ENCODE data around the gene DNAJC17.

The DNAJC17 gene

DNA sequence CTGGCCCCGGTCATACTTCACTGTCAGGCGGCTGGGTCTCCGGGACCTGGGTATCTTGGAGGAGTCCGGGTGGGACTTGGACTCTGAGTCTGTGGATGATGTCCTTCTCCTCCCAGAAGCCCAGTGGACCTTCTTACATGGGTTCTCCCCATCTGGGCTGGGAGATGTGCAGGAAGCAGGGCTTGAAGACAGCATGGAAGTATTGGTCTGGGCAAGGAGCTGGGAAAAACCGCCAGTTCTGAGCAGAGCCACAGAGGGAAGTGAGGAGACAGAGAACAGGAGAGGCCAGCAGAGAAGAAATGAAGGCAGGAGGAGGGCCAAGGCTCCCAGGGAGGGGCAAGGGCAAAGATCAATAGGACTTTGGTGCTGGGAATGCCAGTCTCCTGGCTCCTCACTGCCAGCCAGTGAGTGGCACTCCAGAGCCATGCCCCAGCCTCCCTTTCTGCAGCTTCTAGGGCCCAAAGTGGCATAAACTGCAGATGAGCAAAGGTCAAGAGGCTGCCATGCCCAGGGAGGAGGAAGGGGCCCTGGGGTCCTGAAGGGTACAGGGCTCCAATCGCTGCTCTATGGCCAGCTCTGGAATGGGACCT lies 21.3 kb upstream of the DNAJC17 start, which contains the start of gene PPP1R14D:
Gene PPP1R14D (minus strand): TSS at position 262 of the 590 bp plus-strand sequence. CDS start 67 bp downstream, at position 195.
- Histone ChIP-seq H3K4me1 (ENCODE audit: control insufficient read depth, low read depth, low read length) (no peaks in the 10 kb centered on the region), H3K27ac (ENCODE audit: low read length) (no peak within 1 kb of the TSS), H3K4me3 (ENCODE audit: low read length) (no peak within 1 kb of the TSS), H3K9ac (ENCODE audit: low read length) (no peak within 1 kb of the TSS), H3K27me3 (ENCODE audit: control insufficient read depth, insufficient read depth, low read length) (no peaks in the 10 kb centered on the region), H3K36me3 (ENCODE audit: control insufficient read depth, low read depth, low read length) (no peaks in the 10 kb centered on the region), H3K9me3 (ENCODE audit: control insufficient read depth, low read depth, low read length) (no peaks in the 10 kb centered on the region)

GRCh38 chr15:40826423-40827075 lies 19.3 kb upstream of the DNAJC17 start:
- Histone ChIP-seq H3K9ac (ENCODE audit: low read length) (no peak overlapping the region), H3K4me3 (ENCODE audit: low read length) (no peak overlapping the region), H3K27ac (ENCODE audit: low read length) (no peak overlapping the region), H3K36me3 (ENCODE audit: control insufficient read depth, low read depth, low read length) (no peaks in the 10 kb centered on the region), H3K27me3 (ENCODE audit: control insufficient read depth, insufficient read depth, low read length) (no peaks in the 10 kb centered on the region), H3K4me1 (ENCODE audit: control insufficient read depth, low read depth, low read length) (no peaks in the 10 kb centered on the region), H3K9me3 (ENCODE audit: control insufficient read depth, low read depth, low read length) (no peaks in the 10 kb centered on the region)

- Histone ChIP-seq H3K9ac (ENCODE audit: low read length) (no peak overlapping the region), H3K27ac (ENCODE audit: low read length) (no peak overlapping the region), H3K36me3 (ENCODE audit: control insufficient read depth, low read depth, low read length) (no peaks in the 10 kb centered on the region), H3K27me3 (ENCODE audit: control insufficient read depth, insufficient read depth, low read length) (no peaks in the 10 kb centered on the region), H3K4me3 (ENCODE audit: low read length) (no peak overlapping the region), H3K9me3 (ENCODE audit: control insufficient read depth, low read depth, low read length) (no peaks in the 10 kb centered on the region), H3K4me1 (ENCODE audit: control insufficient read depth, low read depth, low read length) (no peaks in the 10 kb centered on the region)
These were observed 18.6 kb upstream of the DNAJC17 start for GRCh38 chr15:40825661-40826422.

DNA sequence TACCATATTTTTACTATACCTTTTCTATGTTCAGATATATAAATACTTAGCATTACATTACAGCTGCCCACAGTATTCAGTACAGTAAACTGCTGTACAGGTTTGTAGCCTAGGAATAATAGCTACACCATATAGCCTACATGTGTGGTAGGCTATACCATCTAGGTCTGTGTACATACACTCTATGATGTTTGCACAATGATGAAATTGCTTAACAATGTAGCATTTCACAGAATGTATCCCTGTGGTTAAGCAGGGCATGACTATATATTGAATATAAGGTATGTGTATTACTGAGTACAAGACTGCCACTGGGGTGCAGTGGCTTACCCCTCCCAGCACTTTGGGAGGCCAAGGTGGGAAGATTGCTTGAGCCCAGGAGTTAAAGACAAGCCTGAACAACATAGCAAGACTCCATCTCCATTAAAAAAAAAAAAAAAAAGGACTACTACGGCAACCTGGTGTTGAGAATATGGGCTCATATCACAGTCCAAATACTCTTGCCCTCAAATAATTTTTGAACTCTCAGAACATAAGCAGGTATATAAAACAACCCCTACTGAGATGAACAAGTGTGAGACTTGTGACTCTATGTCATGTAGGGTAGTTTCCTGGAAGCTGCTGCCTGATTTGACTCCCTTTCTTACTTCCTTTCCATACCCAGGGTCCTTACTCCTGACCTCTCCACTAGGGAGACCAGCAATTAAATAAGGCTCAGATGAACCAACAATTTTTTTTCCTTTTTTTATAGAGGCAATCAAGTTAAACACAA lies 16.5 kb upstream of the DNAJC17 start:
- H3K9me3 ChIP-seq (ENCODE audit: control insufficient read depth, low read depth, low read length): no peaks in the 10 kb centered on the region
- H3K27me3 ChIP-seq (ENCODE audit: control insufficient read depth, insufficient read depth, low read length): no peaks in the 10 kb centered on the region
- H3K27ac ChIP-seq (ENCODE audit: low read length): no peak overlapping the region
- H3K4me3 ChIP-seq (ENCODE audit: low read length): no peak overlapping the region
- H3K9ac ChIP-seq (ENCODE audit: low read length): no peak overlapping the region
- no peaks in the 10 kb centered on the region for H3K4me1 ChIP-seq (ENCODE audit: control insufficient read depth, low read depth, low read length)
- no peaks in the 10 kb centered on the region for H3K36me3 ChIP-seq (ENCODE audit: control insufficient read depth, low read depth, low read length)

DNA sequence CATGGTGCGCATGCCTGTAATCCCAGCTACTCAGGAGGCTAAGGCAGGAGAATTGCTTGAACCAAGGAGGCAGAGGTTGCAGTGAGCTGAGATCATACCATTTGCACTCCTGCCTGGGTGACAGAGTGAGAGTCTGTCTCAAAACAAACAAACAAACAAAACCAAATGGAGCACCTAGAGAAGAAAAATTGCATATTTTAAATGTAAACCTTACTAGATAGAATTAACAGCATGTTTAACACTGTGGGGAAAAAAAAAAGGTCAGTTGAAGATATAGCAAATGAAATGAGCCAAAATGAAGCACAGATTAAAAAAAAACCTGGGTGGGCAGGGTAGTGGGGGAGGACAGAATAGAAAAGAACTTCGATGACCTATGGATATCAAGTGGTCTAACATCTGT lies 13.9 kb upstream of the DNAJC17 start:
- no peaks in the 10 kb centered on the region for H3K4me1 ChIP-seq (ENCODE audit: control insufficient read depth, low read depth, low read length)
- H3K4me3 ChIP-seq (ENCODE audit: low read length): no peak overlapping the region
- no peak overlapping the region for H3K9ac ChIP-seq (ENCODE audit: low read length)
- H3K27me3 ChIP-seq (ENCODE audit: control insufficient read depth, insufficient read depth, low read length): no peaks in the 10 kb centered on the region
- H3K36me3 ChIP-seq (ENCODE audit: control insufficient read depth, low read depth, low read length): no peaks in the 10 kb centered on the region
- H3K9me3 ChIP-seq (ENCODE audit: control insufficient read depth, low read depth, low read length): no peaks in the 10 kb centered on the region
- no peak overlapping the region for H3K27ac ChIP-seq (ENCODE audit: low read length)

DNA sequence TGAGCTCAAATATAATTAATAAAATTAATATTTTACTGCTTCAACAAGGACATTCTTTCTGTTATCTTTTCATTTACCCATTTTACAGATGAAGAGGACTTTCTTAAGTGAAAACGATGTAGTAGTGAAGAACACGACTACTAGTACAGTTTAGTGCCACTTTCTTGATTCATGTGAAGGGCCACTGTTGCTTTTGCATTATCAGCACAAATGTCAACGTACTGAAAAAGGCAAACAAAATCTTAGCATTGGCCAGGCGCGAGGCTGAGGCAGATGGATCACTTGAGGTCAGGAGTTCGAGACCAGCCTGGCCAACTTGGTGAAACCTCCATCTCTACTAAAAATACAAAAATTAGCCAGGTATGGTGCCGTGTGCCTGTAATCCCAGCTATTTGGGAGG lies 11.8 kb upstream of the DNAJC17 start:
- Histone ChIP-seq H3K27ac (ENCODE audit: low read length) (no peak overlapping the region), H3K4me1 (ENCODE audit: control insufficient read depth, low read depth, low read length) (no peaks in the 10 kb centered on the region), H3K27me3 (ENCODE audit: control insufficient read depth, insufficient read depth, low read length) (no peaks in the 10 kb centered on the region)

GRCh38 chr15:40815042-40815698 lies 7.9 kb upstream of the DNAJC17 start:
- peaks cover 5% of the 10 kb centered on the region for H3K36me3 ChIP-seq (ENCODE audit: control insufficient read depth, low read depth, low read length)
- H3K27me3 ChIP-seq (ENCODE audit: control insufficient read depth, insufficient read depth, low read length): no peaks in the 10 kb centered on the region
- no peak overlapping the region for H3K27ac ChIP-seq (ENCODE audit: low read length)
- no peaks in the 10 kb centered on the region for H3K9me3 ChIP-seq (ENCODE audit: control insufficient read depth, low read depth, low read length)
- no peaks in the 10 kb centered on the region for H3K4me1 ChIP-seq (ENCODE audit: control insufficient read depth, low read depth, low read length)
- H3K4me3 ChIP-seq (ENCODE audit: low read length): no peak overlapping the region
- H3K9ac ChIP-seq (ENCODE audit: low read length): no peak overlapping the region

More for the DNA sequence above, 11.8 kb upstream of the DNAJC17 start:
- H3K9me3 ChIP-seq (ENCODE audit: control insufficient read depth, low read depth, low read length): no peaks in the 10 kb centered on the region
- H3K4me3 ChIP-seq (ENCODE audit: low read length): no peak overlapping the region
- H3K9ac ChIP-seq (ENCODE audit: low read length): no peak overlapping the region
- peaks cover 1% of the 10 kb centered on the region for H3K36me3 ChIP-seq (ENCODE audit: control insufficient read depth, low read depth, low read length)

GRCh38 chr15:40812721-40813425 lies 5.6 kb upstream of the DNAJC17 start:
- H3K4me3 ChIP-seq (ENCODE audit: low read length): no peak overlapping the region
- peaks cover 5% of the 10 kb centered on the region for H3K36me3 ChIP-seq (ENCODE audit: control insufficient read depth, low read depth, low read length)
- no peak overlapping the region for H3K9ac ChIP-seq (ENCODE audit: low read length)
- H3K9me3 ChIP-seq (ENCODE audit: control insufficient read depth, low read depth, low read length): no peaks in the 10 kb centered on the region
- H3K4me1 ChIP-seq (ENCODE audit: control insufficient read depth, low read depth, low read length): no peaks in the 10 kb centered on the region
- no peaks in the 10 kb centered on the region for H3K27me3 ChIP-seq (ENCODE audit: control insufficient read depth, insufficient read depth, low read length)
- H3K27ac ChIP-seq (ENCODE audit: low read length): no peak overlapping the region

- H3K9me3 ChIP-seq (ENCODE audit: control insufficient read depth, low read depth, low read length): no peaks in the 10 kb centered on the region
- no peak overlapping the region for H3K4me3 ChIP-seq (ENCODE audit: low read length)
- no peaks in the 10 kb centered on the region for H3K27me3 ChIP-seq (ENCODE audit: control insufficient read depth, insufficient read depth, low read length)
- peaks cover 3% of the 10 kb centered on the region for H3K36me3 ChIP-seq (ENCODE audit: control insufficient read depth, low read depth, low read length)
- H3K9ac ChIP-seq (ENCODE audit: low read length): no peak overlapping the region
- H3K4me1 ChIP-seq (ENCODE audit: control insufficient read depth, low read depth, low read length): peaks cover 4% of the 10 kb centered on the region
- no peak overlapping the region for H3K27ac ChIP-seq (ENCODE audit: low read length)
These were observed 1.7 kb upstream of the DNAJC17 start for GRCh38 chr15:40808861-40809450.

DNA sequence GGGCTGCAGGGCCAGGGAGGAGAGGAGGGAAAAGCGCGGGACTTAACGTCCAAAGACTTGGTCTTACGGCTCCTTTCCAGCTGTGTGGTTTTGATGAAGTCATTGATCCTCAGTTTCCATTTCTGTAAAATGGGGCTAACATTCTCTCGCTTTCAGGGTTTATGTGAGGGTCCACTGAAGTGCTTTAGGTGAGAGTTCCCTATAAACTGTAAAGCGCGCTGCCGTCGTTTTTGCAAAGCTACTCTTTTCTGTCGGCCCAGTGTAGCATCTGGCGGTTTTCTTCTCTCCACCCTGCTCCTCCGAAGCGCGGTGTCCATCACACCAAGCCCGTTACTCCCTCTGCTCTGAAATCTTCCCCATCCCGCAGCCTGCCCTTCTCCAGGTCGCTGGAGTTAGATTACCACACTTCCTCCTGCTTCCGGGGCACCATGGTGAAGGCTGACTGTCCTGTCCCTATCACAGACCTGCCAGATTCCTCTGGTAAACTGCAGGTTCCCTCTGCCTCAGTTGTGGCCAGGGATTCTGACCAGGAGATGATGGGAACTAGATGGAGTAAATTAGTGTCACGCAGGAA lies 702 bp upstream of the DNAJC17 start:
- H3K27ac ChIP-seq (ENCODE audit: low read length): no peak overlapping the region
- peak overlapping the region; percentile 93 for H3K4me3 ChIP-seq (ENCODE audit: low read length)
- peaks cover 4% of the 10 kb centered on the region for H3K4me1 ChIP-seq (ENCODE audit: control insufficient read depth, low read depth, low read length)
- no peaks in the 10 kb centered on the region for H3K9me3 ChIP-seq (ENCODE audit: control insufficient read depth, low read depth, low read length)
- H3K9ac ChIP-seq (ENCODE audit: low read length): peak overlapping the region; percentile 18
- H3K27me3 ChIP-seq (ENCODE audit: control insufficient read depth, insufficient read depth, low read length): no peaks in the 10 kb centered on the region
- H3K36me3 ChIP-seq (ENCODE audit: control insufficient read depth, low read depth, low read length): peaks cover 2% of the 10 kb centered on the region
